K562 (cell line): ENCODE measurements around the gene SHB. TPM values are rescaled to one million over a fixed set of nuclear protein-coding genes. Genes with fewer than 3 reads are reported as not detected.

Experiments used
- ATF1 ChIP-seq, 2 experiments: fragments of 450-650 bp in 1 of 2; IDR thresholded peaks; 2 replicates each; pipeline ENCODE4 v1.6.1; 2016; ENCODE audit warnings: missing compliant biosample characterization in 1 of 2, missing genetic modification characterization in 1 of 2
- CEBPG ChIP-seq, 3 experiments: fragments of 200-800 bp in 1 of 3; sonication (Bioruptor generic) in 1 of 3; sonication (generic) in 1 of 3; formaldehyde crosslinking in 1 of 3; IDR thresholded peaks in 2 of 3; conservative IDR thresholded peaks in 1 of 3; 2 replicates each; pipeline versions ENCODE4 v1.6.1 to v1.8.0; 2016 to 2022; ENCODE audit warnings: missing compliant biosample characterization in 2 of 3, missing genetic modification characterization in 2 of 3, mild to moderate bottlenecking in 1 of 3, missing genetic modification reagents in 1 of 3
- DNMT1 ChIP-seq: fragments of 450-650 bp; IDR thresholded peaks from 2 replicates; pipeline ENCODE4 v1.6.1; 2016; ENCODE audit warnings: antibody characterized with exemption, mild to moderate bottlenecking
- E2F3 ChIP-seq: fragments of 250-450 bp; sonication (Bioruptor Pico); IDR thresholded peaks from 2 replicates; pipeline ENCODE4 v1.4.0; 2020; ENCODE audit warnings: mild to moderate bottlenecking
- ESRRA ChIP-seq: fragments of 450-650 bp; IDR thresholded peaks from 2 replicates; pipeline ENCODE4 v1.6.1; 2014; ENCODE audit warnings: low read depth, mild to moderate bottlenecking, moderate library complexity, borderline replicate concordance
- ETV1 ChIP-seq: fragments of 450-650 bp; conservative IDR thresholded peaks from 2 replicates; pipeline ENCODE4 v1.6.1; 2016; ENCODE audit warnings: missing genetic modification characterization, control low read depth, low read depth, missing compliant biosample characterization
- KDM2B ChIP-seq: fragments of 250-450 bp; sonication (Bioruptor Pico); IDR thresholded peaks from 2 replicates; pipeline ENCODE4 v1.8.0; 2021; ENCODE audit warnings: mild to moderate bottlenecking, moderate library complexity
- KLF10 ChIP-seq: fragments of 250-450 bp; sonication (Bioruptor Pico); IDR thresholded peaks from 2 replicates; pipeline ENCODE4 v1.6.1; 2021; ENCODE audit warnings: matching md5 sums
- MECOM ChIP-seq: fragments of 250-450 bp; sonication (Bioruptor Pico); IDR thresholded peaks from 2 replicates; pipeline ENCODE4 v1.8.0; 2022; ENCODE audit warnings: inconsistent platforms
- NBN ChIP-seq: fragments of 450-650 bp; IDR thresholded peaks from 2 replicates; pipeline ENCODE4 v1.6.1; 2016; ENCODE audit warnings: low read depth, mild to moderate bottlenecking
- NONO ChIP-seq, 2 experiments: fragments of 200-400 bp in 1 of 2; fragments of 450-650 bp in 1 of 2; formaldehyde crosslinking in 1 of 2; IDR thresholded peaks; 2 replicates each; pipeline ENCODE4 v1.6.1; 2017; ENCODE audit warnings: low read depth in 2 of 2, mild to moderate bottlenecking in 2 of 2, moderate library complexity in 2 of 2, low read length in 1 of 2
- POLR2H ChIP-seq: IDR thresholded peaks from 2 replicates; pipeline ENCODE4 v1.6.1; 2016; ENCODE audit warnings: missing genetic modification characterization, low read depth, mild to moderate bottlenecking, control low read depth, missing compliant biosample characterization, moderate library complexity
- RFX1 ChIP-seq: fragments of 450-650 bp; IDR thresholded peaks from 2 replicates; pipeline ENCODE4 v1.6.1; 2016; ENCODE audit warnings: mild to moderate bottlenecking, moderate library complexity
- RUNX1 ChIP-seq: sonication (generic); IDR thresholded peaks from 2 replicates; pipeline ENCODE4 v1.6.1; 2016; ENCODE audit warnings: antibody characterized with exemption, low read depth
- SAFB ChIP-seq: fragments of 200-400 bp; formaldehyde crosslinking; IDR thresholded peaks from 2 replicates; pipeline ENCODE4 v1.6.1; 2017; ENCODE audit warnings: low read depth, low read length, borderline replicate concordance
- SMARCA4 ChIP-seq: fragments of 450-650 bp; IDR thresholded peaks from 2 replicates; pipeline ENCODE4 v1.6.1; 2016
- TBP ChIP-seq: optimal IDR thresholded peaks from 2 replicates; pipeline ENCODE3; 2011; ENCODE audit warnings: low read depth, low read length, improper control_type of control experiment
- TEAD4 ChIP-seq, 2 experiments: sonication (generic) in 1 of 2; formaldehyde crosslinking in 1 of 2; IDR thresholded peaks; 2 replicates each; pipeline versions ENCODE4 v1.6.1 to v1.8.0; 2012 to 2022; ENCODE audit warnings: borderline replicate concordance in 1 of 2, inconsistent platforms in 1 of 2, low read length in 1 of 2, mild to moderate bottlenecking in 1 of 2, missing genetic modification reagents in 1 of 2
- YY1 ChIP-seq, 3 experiments: IDR thresholded peaks; 2 replicates each; pipeline ENCODE4 v1.6.1; 2011; ENCODE audit warnings: low read length in 2 of 3, mild to moderate bottlenecking in 2 of 3, moderate library complexity in 2 of 3, borderline replicate concordance in 1 of 3, control low read depth in 1 of 3, low read depth in 1 of 3; ENCODE audit not compliant: insufficient read depth in 3 of 3, insufficient replicate concordance in 2 of 3, control insufficient read depth in 1 of 3, insufficient read length in 1 of 3; ENCODE audit errors: extremely low read depth in 1 of 3
- ZBTB8A ChIP-seq: fragments of 450-650 bp; IDR thresholded peaks from 2 replicates; pipeline ENCODE4 v1.6.1; 2018; ENCODE audit warnings: mild to moderate bottlenecking, moderate library complexity; ENCODE audit not compliant: partially characterized antibody
- ZFP1 ChIP-seq: fragments of 450-650 bp; formaldehyde crosslinking; IDR thresholded peaks from 2 replicates; pipeline ENCODE4 v1.4.0; 2020; ENCODE audit warnings: mild to moderate bottlenecking, mixed read lengths
- ZNF175 ChIP-seq: fragments of 200-800 bp; sonication (Bioruptor generic); IDR thresholded peaks from 2 replicates; pipeline ENCODE4 v1.6.1; 2016; ENCODE audit warnings: low read depth, mild to moderate bottlenecking, missing genetic modification characterization, missing compliant biosample characterization
- polyA plus RNA-seq, 8 experiments: library from polyadenylated mRNA; depleted of rRNA in 4 of 8; stranded (reverse) in 5 of 8; unstranded in 3 of 8; fragments of >200 nt; fragmentation: Nextera tagmentation in 2 of 8; fragmentation: Illumina TruSeq in 1 of 8; extraction: Ambion mirVana in 2 of 8; extraction: Trizol in 1 of 8; gene quantifications; 2 replicates each; pipeline versions ENCODE4 v1.2.1 to v1.2.3, GENCODE V29; 2011 to 2014; ENCODE audit warnings: inconsistent platforms in 1 of 8, missing spikeins in 1 of 8
- total RNA-seq, 7 experiments: library from RNA; depleted of rRNA in 6 of 7; stranded (reverse); fragments of >200 nt in 6 of 7; fragmentation: Illumina TruSeq in 2 of 7; extraction: Trizol in 2 of 7; gene quantifications; 2 replicates each; pipeline versions ENCODE4 v1.2.1 to v1.2.3, GENCODE V29; 2011 to 2021; ENCODE audit warnings: low replicate concordance in 1 of 7
- TF ChIP-seq, protein P1 (sequence below): fragments of 250-450 bp; sonication (Bioruptor Pico); IDR thresholded peaks from 2 replicates; pipeline ENCODE4 v1.4.0; 2020; ENCODE audit warnings: mild to moderate bottlenecking, moderate library complexity
- TF ChIP-seq, protein P2 (sequence below): fragments of 250-450 bp; sonication (Bioruptor Pico); IDR thresholded peaks from 2 replicates; pipeline ENCODE4 v1.4.0; 2020; ENCODE audit warnings: borderline replicate concordance

SHB gene
- total and polyA plus RNA-seq, 9 of the 15 experiments (the other 6 are each of a cell fraction or from before 2014, with no cell fraction given): 0.78 to 16.0 (median 5.3) TPM

DNA sequence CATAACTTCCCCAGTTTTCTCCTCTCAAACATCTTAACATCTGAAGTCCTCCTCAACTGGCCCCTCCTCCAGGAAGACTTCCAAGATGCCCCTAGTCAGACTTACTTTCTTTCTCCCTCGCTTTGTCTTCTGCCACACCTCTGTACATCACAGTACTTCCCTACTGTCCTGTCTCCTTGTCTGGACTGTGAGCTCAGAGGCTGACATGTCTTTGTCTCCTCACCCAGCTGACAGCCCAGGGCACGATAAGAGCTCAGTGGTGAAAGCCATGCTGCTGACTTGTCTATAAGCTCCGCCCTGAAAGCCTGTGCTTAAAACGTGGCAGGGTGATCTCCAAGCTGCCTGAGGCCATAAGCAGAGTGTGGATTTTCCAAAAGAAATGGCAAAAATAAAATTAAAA lies 132.1 kb downstream of the SHB start (continued):
- TF ChIP-seq, protein P1, sequence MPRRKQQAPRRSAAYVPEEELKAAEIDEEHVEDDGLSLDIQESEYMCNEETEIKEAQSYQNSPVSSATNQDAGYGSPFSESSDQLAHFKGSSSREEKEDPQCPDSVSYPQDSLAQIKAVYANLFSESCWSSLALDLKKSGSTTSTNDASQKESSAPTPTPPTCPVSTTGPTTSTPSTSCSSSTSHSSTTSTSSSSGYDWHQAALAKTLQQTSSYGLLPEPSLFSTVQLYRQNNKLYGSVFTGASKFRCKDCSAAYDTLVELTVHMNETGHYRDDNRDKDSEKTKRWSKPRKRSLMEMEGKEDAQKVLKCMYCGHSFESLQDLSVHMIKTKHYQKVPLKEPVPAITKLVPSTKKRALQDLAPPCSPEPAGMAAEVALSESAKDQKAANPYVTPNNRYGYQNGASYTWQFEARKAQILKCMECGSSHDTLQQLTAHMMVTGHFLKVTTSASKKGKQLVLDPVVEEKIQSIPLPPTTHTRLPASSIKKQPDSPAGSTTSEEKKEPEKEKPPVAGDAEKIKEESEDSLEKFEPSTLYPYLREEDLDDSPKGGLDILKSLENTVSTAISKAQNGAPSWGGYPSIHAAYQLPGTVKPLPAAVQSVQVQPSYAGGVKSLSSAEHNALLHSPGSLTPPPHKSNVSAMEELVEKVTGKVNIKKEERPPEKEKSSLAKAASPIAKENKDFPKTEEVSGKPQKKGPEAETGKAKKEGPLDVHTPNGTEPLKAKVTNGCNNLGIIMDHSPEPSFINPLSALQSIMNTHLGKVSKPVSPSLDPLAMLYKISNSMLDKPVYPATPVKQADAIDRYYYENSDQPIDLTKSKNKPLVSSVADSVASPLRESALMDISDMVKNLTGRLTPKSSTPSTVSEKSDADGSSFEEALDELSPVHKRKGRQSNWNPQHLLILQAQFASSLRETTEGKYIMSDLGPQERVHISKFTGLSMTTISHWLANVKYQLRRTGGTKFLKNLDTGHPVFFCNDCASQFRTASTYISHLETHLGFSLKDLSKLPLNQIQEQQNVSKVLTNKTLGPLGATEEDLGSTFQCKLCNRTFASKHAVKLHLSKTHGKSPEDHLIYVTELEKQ (CRISPR knock-in tag): no peak
- TF ChIP-seq TEAD4 (IDR thresholded peaks at IDR 0.05; ENCODE audit: low read length) (peak; percentile 31; the same call in 1 of the 2 replicates), TEAD4 (CRISPR knock-in tag; IDR thresholded peaks at IDR 0.05; ENCODE audit: borderline replicate concordance) (no peak), ZNF175 (no peak), ZBTB8A (no peak), NBN (0 out of 2 replicates have a peak, but pooled peaks have one; percentile 74), SAFB (no peak), E2F3 (CRISPR knock-in tag) (no peak), ESRRA (peak; percentile 35; the same call in 1 of the 2 replicates), KLF10 (CRISPR knock-in tag) (no peak), CEBPG (CRISPR knock-in tag; IDR thresholded peaks at IDR 0.05) (no peak), CEBPG (tag; conservative IDR thresholded peaks at IDR 0.05 in 1 of 2, IDR thresholded peaks at IDR 0.05 in 1 of 2) (no peak), KDM2B (CRISPR knock-in tag) (0 out of 2 replicates have a peak, but pooled peaks have one; percentile 28), MECOM (CRISPR knock-in tag) (peak; percentile 99), YY1 (IDR thresholded peaks at IDR 0.05; ENCODE audit: borderline replicate concordance in 1 of 3, control insufficient read depth in 1 of 3, extremely low read depth in 1 of 3, insufficient read depth in 3 of 3, insufficient read length in 1 of 3, insufficient replicate concordance in 2 of 3, low read depth in 1 of 3, low read length in 2 of 3) (peak in 1 of 3 experiments; percentile 34), TBP (peak; percentile 28), SMARCA4 (peak; percentile 84), NONO (IDR thresholded peaks at IDR 0.05; ENCODE audit: low read depth in 2 of 2, low read length in 1 of 2) (no peak), ATF1 (CRISPR knock-in tag; IDR thresholded peaks at IDR 0.05) (no peak), ATF1 (tag; IDR thresholded peaks at IDR 0.05) (peak; percentile 63), ETV1 (no peak), POLR2H (tag) (no peak), ZFP1 (CRISPR knock-in tag) (no peak), RFX1 (no peak), DNMT1 (no peak), RUNX1 (no peak)
- TF ChIP-seq, protein P2, sequence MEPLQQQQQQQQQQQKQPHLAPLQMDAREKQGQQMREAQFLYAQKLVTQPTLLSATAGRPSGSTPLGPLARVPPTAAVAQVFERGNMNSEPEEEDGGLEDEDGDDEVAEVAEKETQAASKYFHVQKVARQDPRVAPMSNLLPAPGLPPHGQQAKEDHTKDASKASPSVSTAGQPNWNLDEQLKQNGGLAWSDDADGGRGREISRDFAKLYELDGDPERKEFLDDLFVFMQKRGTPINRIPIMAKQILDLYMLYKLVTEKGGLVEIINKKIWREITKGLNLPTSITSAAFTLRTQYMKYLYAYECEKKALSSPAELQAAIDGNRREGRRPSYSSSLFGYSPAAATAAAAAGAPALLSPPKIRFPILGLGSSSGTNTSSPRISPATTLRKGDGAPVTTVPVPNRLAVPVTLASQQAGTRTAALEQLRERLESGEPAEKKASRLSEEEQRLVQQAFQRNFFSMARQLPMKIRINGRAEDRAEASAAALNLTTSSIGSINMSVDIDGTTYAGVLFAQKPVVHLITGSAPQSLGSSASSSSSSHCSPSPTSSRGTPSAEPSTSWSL (CRISPR knock-in tag): no peak
